Cardiac fibroblast (primary cell): ENCODE measurements around the gene C10orf67.

Experiments used
- DNase-seq, 2 donors: peaks; one replicate each; pipeline versions ENCODE4 v3.0.0 to v3.0.0-alpha.2; 2010; ENCODE audit warnings: low read depth in 2 of 2
- H3K4me3 ChIP-seq, 2 donors: replicated peaks in 1 of 2; 1 replicate in 1 of 2; 2 replicates in 1 of 2; pipeline ENCODE4 v1.5.1; 2011; ENCODE audit warnings: low read depth in 2 of 2, low read length in 2 of 2, mild to moderate bottlenecking in 2 of 2, moderate library complexity in 1 of 2
- TF ChIP-seq, protein P1 (sequence below): IDR thresholded peaks from one replicate; pipeline ENCODE4 v1.5.1; 2011; ENCODE audit warnings: low read depth, mild to moderate bottlenecking, low read length, inconsistent platforms

Gene C10orf67

DNA sequence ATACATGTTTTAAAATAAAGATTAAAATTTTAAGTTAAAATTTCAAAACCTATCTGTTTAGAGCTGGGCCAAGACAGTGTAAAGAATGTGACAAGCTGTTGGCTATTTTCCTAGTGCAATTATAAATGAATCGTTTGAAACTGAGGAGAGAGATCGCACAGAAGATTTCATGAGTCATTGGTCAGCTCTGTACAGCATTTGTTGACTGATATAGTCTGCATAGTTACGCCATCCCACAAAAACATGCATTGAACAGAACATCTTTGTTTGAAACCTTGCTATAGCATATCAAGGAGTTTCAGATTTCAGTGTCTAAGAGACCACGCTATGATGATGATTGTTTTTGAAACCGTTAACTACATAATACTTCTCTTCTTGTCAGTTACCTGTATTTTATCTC lies 1.3 kb upstream of the C10orf67 start:
- TF ChIP-seq, protein P1, sequence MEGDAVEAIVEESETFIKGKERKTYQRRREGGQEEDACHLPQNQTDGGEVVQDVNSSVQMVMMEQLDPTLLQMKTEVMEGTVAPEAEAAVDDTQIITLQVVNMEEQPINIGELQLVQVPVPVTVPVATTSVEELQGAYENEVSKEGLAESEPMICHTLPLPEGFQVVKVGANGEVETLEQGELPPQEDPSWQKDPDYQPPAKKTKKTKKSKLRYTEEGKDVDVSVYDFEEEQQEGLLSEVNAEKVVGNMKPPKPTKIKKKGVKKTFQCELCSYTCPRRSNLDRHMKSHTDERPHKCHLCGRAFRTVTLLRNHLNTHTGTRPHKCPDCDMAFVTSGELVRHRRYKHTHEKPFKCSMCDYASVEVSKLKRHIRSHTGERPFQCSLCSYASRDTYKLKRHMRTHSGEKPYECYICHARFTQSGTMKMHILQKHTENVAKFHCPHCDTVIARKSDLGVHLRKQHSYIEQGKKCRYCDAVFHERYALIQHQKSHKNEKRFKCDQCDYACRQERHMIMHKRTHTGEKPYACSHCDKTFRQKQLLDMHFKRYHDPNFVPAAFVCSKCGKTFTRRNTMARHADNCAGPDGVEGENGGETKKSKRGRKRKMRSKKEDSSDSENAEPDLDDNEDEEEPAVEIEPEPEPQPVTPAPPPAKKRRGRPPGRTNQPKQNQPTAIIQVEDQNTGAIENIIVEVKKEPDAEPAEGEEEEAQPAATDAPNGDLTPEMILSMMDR: no peak
- no peak overlapping the region for H3K4me3 ChIP-seq
- peak; percentile 82 to 87 for DNase-seq

DNA sequence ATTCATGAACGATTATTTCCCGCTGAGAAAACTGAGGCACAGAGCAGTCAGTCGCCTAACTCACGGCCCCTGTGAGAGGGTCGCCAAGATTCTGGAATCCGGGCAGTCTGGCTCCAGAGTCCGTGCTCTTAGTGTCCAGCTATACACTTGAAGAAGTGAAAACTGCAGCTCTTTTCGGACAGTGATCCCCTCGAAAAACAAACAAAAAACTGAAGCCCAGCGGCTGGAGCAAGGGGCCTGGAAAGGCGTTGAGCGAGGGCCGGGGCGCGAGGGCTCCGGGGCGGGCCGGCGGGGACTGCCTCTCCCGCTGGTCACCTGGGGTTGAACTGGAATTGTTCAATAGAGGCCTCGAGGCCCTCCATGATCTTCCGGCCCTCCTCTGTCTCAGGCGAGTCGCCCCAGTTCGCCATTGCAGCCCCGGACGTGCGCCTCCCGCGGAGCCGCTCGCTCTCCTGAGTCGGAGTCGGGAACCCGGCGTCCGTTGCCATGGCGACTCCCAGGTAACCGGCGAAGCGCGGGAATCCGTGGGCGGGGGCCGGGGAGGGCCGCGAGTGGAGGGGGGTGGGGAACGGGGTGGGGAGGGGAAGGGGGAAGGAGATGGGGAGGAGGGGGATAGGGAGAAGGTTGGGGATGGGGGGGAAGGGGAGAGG lies 881 bp downstream of the C10orf67 start:
- DNase-seq: peak in 1 of 2 donors; percentile 54
- peak overlapping the region; percentile 55 to 56 for H3K4me3 ChIP-seq
- TF ChIP-seq, protein P1: no peak

DNA sequence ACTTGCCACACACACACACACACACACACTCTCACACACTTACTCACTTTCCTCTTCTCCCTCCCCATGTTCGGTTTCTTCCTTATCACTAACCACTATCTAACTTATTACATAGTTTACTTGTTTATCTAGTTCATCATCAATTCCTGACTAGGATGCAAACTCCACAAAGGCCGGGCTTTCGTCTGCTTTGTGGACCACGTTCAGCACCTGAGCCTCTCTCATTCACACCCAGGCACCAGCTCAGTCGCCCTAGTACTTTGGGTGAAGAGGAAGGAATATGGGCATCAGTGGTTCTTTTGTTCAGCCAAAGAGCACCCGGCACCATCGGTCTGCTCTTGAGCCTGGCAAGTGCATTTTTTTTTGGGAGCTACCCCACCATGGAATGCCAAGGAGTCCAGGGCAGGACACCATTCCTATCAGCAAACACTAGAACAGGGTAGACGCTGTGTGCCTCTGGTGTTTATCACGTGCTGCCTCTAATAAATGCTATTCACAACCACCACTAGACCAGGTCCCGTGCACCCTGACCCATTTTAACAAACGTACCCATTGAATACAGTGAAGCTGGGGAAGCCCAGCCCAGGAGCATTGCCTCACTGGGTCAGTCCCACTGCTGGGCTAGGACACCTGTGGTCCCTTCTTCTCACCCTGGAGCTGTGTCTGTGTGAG lies 2.2 kb downstream of the C10orf67 start:
- TF ChIP-seq, protein P1: no peak
- DNase-seq: no peak

DNA sequence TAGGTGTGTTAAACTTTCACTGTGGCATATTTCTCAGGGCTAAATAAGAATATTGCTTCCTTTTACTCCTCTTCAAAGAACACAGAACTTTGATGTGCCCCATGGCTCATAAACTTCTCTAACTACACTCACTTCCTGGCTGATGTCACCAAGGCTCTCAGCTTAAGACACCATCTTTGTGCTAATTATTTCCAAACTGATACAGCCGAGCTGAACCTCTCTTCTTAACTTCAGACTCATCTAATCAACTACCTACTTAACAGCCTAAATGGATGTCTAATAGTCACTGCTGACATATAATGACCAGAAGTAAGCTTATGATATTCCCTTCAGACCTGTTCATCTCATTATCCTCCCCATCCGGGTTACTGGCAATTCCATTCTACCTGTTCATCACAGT lies 3.6 kb downstream of the C10orf67 start:
- H3K4me3 ChIP-seq: no peak overlapping the region
- no peak for DNase-seq
- TF ChIP-seq, protein P1: no peak

More for the DNA sequence above, 2.2 kb downstream of the C10orf67 start:
- H3K4me3 ChIP-seq: no peak overlapping the region

DNA sequence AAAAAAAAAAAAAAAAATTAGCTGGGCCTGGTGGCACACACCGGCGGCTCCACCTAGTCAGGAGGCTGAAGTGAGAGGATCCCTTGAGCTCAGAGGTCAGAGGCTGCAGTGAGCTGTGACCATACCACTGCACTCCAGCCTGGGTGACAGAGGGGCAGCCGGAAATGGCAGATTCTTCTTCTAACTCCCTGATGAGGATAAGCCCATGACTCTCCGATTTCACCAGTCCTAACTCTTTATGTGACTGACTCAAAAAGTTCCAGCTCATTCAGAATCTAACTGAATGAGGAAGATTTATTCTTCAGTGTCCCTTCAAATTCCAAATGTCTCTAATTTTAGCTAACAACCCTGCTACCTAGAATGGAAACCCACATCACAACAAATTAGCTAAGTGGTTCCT lies 4.2 kb downstream of the C10orf67 start:
- TF ChIP-seq, protein P1: no peak
- no peak for DNase-seq
- H3K4me3 ChIP-seq: no peak overlapping the region

DNA sequence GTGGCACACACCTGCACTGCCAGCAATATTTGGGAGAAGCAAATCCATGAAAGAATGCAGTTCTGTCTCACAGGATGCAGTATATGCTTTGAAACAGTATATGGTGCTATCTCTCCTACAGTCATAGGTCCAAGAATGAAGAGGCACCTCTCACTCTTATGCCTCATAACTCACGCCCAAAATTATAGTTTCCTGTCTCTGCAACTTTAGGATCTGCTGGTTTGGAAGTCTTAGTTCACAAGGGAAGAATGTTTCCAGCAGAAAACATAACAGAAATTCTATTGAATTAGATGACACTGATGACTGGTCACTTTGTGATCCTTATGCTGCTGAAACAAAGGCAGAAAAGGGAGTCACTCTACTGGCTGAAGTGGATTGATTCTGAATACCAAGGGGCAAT lies 5.7 kb downstream of the C10orf67 start:
- DNase-seq: no peak
- TF ChIP-seq, protein P1: no peak
- no peak overlapping the region for H3K4me3 ChIP-seq
